NB4 (cell line): ENCODE data around the gene CCDC186.

Experiments
- MYC ChIP-seq: IDR thresholded peaks from 2 replicates; pipeline ENCODE4 v1.6.1; 2011; ENCODE audit warnings: low read depth, low read length
- POLR2A ChIP-seq: IDR thresholded peaks from 2 replicates; pipeline ENCODE4 v1.6.1; 2011; ENCODE audit warnings: mild to moderate bottlenecking; ENCODE audit not compliant: insufficient read length; ENCODE audit errors: extremely low read depth
- TF ChIP-seq, protein P1 (sequence below): IDR thresholded peaks from one replicate; pipeline ENCODE4 v1.5.1; 2012; ENCODE audit warnings: low read depth, low read length

DNA sequence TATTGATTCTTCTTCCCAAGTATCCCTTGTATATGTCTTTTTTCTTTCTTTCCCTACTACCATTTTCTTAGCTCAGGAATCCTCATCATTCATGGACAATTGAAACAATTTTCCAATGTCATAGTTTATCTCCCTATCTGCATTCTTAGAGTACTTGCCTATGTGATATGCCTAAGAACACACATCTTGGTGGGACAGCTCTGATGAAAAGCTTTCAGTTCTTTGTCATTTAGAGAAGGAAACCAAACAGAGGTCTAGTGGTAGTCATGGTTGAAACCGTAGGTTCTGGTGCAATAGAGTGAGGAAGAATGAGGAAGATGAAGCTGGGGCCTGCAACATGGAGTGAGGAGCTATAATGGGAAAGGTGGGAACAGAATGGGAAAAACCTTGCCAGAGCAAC lies 33.3 kb upstream of the CCDC186 start:
- TF ChIP-seq, protein P1, sequence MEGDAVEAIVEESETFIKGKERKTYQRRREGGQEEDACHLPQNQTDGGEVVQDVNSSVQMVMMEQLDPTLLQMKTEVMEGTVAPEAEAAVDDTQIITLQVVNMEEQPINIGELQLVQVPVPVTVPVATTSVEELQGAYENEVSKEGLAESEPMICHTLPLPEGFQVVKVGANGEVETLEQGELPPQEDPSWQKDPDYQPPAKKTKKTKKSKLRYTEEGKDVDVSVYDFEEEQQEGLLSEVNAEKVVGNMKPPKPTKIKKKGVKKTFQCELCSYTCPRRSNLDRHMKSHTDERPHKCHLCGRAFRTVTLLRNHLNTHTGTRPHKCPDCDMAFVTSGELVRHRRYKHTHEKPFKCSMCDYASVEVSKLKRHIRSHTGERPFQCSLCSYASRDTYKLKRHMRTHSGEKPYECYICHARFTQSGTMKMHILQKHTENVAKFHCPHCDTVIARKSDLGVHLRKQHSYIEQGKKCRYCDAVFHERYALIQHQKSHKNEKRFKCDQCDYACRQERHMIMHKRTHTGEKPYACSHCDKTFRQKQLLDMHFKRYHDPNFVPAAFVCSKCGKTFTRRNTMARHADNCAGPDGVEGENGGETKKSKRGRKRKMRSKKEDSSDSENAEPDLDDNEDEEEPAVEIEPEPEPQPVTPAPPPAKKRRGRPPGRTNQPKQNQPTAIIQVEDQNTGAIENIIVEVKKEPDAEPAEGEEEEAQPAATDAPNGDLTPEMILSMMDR, result no peak
- TF ChIP-seq POLR2A (no peak), MYC (no peak)
